Right lobe of liver (tissue), 4 donors: ENCODE measurements around the gene MICOS13.

Experiments used
- CTCF ChIP-seq, 4 donors: fragments of 200-600 bp in 3 of 4; fragments of 450-650 bp in 1 of 4; IDR thresholded peaks; one replicate each; pipeline versions ENCODE4 v1.5.1 to v1.8.0; 2016 to 2022; ENCODE audit warnings: antibody characterized with exemption in 4 of 4, mild to moderate bottlenecking in 2 of 4
- POLR2A ChIP-seq: fragments of 450-650 bp; IDR thresholded peaks from one replicate; pipeline ENCODE4 v1.6.1; 2017; ENCODE audit warnings: antibody characterized with exemption, mild to moderate bottlenecking
- donor health status: DM: no; HTN: no; CAD: no.
- donor health status: DM: no; HTN: no; CAD: no.
- donor health status: DM: no; HTN: yes; CAD: no.

- TF ChIP-seq CTCF (IDR thresholded peaks at IDR 0.05) (no peak), POLR2A (no peak)
Observed at GRCh38 chr19:5683177-5683886, 3.0 kb upstream of the MICOS13 start.
